Tibial nerve (tissue), 3 donors: ENCODE measurements around the gene CRB3.

ENCODE experiments used
- POLR2A ChIP-seq, 2 donors: fragments of 450-650 bp; IDR thresholded peaks; one replicate each; pipeline ENCODE4 v1.6.1; 2017; ENCODE audit warnings: antibody characterized with exemption in 2 of 2, mild to moderate bottlenecking in 2 of 2, moderate library complexity in 2 of 2
- TF ChIP-seq, protein P1 (sequence below), 5 experiments: fragments of 200-600 bp in 3 of 5; fragments of 450-650 bp in 2 of 5; sonication (generic) in 3 of 5; IDR thresholded peaks; one replicate each; pipeline ENCODE4 v1.5.1; 2016 to 2019; ENCODE audit warnings: antibody characterized with exemption in 5 of 5, mild to moderate bottlenecking in 3 of 5, moderate library complexity in 2 of 5

DNA sequence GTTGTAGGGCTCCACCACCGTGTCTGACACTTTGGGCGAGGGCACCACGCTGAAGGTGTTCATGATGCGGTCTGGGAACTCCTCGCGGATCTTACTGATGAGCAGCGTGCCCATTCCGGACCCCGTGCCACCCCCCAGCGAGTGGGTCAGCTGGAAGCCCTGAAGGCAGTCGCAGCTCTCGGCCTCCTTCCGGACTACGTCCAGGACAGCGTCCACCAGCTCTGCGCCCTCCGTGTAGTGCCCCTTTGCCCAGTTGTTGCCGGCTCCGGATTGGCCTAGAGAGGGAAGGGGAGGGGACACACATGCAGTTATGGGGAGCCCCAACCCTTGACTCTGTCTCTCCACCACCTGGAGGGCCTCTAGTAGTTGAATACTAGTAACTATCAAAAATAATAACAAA, 31.9 kb downstream of the CRB3 start:
- TF ChIP-seq, protein P1, sequence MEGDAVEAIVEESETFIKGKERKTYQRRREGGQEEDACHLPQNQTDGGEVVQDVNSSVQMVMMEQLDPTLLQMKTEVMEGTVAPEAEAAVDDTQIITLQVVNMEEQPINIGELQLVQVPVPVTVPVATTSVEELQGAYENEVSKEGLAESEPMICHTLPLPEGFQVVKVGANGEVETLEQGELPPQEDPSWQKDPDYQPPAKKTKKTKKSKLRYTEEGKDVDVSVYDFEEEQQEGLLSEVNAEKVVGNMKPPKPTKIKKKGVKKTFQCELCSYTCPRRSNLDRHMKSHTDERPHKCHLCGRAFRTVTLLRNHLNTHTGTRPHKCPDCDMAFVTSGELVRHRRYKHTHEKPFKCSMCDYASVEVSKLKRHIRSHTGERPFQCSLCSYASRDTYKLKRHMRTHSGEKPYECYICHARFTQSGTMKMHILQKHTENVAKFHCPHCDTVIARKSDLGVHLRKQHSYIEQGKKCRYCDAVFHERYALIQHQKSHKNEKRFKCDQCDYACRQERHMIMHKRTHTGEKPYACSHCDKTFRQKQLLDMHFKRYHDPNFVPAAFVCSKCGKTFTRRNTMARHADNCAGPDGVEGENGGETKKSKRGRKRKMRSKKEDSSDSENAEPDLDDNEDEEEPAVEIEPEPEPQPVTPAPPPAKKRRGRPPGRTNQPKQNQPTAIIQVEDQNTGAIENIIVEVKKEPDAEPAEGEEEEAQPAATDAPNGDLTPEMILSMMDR (IDR thresholded peaks at IDR 0.05): no peak
- no peak for TF ChIP-seq POLR2A (IDR thresholded peaks at IDR 0.05)
